GM21526 (cell line): ENCODE results near the gene BRDT.

ENCODE experiments used
- ATAC-seq: cut with Tn5 transposase; IDR thresholded peaks from one replicate; pipeline ENCODE4 v1.9.1; 2021; ENCODE audit warnings: moderate library complexity; ENCODE audit not compliant: unreplicated experiment, low FRiP score

BRDT gene

DNA sequence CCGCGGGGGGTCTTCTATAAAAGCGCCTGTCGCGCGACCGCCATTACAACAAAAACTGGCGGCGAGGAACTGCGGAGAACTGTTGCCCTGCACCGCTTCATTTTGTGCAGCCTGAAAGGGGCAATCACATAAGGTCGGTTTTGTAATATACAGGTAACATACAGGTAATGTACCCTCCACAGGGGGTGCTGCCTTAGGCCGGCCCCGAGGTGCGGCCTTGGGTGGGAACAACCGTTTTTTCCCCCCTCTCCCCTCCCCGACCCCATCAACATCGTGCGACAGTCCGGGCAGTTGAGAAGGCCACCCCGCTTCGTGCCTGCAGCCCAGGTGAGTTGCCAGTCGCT is at the start of gene BRDT:
BRDT (plus strand) TSS at position 46 of the 344 bp plus-strand sequence. CDS start 13,354 bp downstream, outside the sequence.
- no peak for ATAC-seq

DNA sequence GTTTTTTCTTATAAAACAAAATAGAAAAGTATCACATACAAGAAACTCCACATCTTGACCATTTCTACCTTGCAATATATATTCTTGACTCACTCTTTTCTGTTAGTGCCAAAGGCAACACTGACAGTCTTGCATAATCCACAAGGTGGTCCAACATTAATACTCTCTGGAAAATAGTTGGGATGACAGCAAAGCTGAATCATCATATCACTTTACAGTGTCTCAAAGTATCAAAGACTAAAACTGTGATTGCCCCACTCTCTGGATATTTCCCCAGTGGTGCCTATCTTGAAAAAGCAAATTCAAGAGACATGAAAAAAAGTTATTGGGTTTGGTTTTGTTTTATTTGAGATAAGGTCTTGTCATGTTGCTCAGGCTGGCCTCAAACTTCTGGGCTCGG is 48.6 kb upstream of the BRDT start:
- no peak for ATAC-seq

DNA sequence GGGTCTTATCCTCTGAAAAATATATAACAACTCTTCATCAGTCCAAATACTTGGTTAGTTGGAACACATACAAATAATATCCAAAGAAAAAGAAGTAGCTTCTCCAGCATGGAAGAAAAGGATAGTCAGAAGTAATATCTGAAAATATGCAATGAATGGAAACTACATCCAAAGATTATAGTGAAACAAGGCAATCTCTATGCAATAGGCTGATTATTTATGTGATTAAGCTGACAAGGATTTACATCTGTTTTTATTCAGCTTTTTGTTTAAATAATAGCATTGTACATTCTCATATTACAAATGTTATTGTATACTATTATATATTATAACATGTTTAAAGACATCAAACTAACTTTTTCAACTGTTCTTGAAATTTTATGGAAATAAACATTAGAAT is 48.0 kb upstream of the BRDT start:
- no peak for ATAC-seq

DNA sequence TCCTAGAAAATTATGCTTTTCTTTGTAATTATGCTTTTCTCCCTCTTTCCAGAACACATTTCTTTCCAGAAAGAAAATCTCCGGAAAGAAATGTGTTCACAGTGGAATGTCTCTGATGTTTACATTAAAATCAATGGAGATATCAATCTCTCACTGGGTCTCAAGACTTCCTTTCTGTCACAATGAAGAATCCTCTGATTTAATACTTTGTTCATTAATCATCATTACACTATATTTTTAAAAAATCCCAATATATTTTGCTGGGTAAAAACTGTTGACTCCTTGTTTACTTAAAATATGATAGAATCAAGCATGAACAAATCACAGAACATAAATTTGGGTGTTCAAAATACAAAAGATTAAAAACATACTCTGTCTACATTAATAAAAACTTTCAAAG is 36.9 kb upstream of the BRDT start:
- ATAC-seq = no peak

DNA sequence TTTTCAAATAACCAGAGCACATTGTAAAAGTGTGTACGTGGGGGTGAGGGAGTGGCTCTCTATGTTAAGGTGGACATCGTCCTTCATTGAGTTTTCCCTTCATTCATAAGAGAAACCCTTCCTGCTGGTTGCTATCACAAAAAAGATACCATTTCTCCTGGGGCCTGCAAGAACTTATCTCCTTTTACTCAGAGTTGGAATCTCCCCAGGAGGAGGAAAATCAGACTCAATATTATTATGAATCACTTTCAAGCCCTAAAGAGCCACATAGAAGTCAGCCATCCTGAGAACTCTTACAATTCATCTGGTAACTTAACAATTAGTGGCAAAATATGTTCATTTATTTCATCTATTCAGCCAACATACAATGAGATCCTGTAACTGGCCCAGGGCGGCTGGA is 36.2 kb upstream of the BRDT start:
- ATAC-seq = no peak

DNA sequence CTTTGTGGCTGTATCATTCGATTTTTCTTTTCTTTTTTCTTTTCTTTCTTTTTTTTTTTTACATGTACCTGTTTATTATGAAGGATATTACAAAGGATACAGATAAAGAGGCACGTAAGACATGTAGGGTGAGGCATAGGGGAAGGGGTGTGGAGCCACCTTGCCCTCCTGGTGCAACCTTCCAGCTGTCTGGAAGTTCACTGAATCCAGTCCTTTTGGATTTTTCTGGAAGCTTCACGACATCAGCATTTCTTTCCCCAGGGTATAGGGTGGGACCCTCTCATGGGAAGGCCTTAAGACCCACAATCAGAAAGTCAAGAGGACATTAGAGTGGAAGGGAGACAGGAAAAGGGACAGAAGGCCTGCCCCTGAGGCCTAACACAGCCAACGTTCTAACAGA is 33.2 kb upstream of the BRDT start:
- ATAC-seq = no peak

DNA sequence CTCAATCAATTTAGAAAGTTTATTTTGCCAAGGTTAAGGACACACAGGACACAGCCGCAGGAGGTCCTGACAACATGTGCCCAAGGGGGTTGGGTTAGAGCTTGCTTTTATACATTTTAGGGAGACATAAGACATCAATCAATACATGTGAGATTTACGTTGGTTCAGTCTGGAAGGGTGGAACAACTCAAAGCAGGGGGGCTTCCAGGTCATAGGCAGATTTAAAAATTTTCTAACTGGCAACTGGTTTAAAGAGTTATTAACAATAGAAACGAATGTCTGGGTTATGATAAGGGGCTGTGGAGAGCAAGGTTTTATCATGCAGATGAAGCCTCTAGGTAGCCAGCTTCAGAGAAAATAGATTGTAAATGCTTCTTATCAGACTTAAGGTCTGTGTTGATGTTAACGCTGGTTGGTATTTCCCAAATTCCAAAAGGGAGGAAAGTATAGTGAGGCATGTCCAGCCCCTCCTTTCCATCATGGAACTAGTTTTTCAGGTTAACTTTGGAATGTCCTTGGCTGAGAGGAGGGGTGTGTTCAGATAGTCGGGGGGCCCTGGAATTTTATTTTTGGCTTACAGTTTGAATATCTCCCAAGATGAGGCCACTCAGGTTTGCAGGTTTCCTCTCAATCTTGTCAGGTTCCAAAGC is 32.3 kb upstream of the BRDT start:
- ATAC-seq = no peak

DNA sequence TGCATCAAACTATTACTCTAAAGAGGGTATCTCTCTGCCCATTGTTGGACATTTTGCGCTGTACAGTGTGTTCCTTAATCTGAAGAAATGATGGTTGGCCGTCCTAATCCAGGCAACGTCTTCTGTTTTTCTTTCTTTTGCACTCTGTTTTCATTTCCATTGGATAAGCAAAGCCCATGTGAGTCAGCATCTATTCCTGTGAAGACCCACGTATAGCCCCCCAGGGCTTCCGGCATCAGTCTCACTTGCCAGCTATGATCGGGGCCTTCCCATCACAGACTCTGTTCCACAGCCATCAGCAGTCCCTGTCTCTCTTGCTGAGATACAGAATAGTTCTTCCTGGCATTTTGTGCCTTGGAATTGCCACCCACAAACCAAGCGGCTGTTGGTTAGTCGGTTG is 29.2 kb upstream of the BRDT start:
- ATAC-seq = no peak

DNA sequence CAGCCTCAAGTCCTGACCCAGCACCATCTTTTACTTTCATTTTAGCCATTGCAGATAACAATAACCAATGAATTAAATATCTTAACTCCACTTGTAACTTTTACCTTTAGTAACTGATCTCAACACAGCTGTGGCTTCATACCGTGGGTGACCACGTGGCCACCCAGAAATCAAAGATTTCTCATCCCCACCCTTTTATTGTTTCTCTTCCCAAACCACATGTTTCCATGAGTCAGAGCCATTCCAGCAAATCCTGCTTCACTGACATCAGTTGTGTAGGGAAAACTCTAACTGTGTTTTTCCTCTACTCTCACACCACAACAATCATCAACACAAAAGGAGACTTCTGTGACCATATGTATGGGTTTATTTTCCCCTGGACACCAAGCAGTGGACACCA is 25.1 kb upstream of the BRDT start:
- ATAC-seq = no peak

DNA sequence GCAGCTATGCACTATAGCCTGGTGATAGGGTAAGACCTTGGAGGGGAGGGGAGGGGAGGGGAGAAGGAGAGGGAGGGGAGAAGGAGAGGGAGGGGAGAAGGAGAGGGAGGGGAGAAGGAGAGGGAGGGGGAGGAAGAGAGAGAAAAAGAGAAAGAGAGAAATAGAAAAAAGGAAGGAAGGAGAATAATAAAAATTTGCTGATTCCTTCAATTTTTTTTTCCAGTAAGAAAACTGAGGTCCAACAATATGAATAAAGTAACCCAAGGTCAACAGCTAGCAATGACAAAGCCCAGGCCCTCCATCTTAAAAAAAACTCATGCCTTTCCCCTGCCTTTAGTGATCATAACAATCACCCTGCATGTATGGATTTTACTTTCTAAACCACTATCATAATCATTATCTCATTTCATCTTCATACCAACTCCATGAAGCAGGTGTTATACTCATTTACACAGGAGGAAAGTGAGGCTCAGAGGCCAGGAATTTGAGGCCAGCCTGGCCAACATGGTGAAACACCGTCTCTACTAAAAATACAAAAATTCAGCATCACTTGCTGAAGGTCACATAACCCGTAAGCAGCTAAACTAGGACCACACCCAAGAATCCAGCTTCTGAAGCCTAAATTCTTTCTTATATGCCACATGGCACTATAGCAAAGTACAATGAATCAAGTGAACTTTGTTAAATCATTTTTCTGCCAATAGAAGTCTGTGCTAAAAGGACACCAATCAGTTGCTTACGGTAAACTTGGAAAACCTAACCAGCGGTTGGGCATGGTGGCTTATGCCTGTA is 23.4 kb upstream of the BRDT start:
- no peak for ATAC-seq

DNA sequence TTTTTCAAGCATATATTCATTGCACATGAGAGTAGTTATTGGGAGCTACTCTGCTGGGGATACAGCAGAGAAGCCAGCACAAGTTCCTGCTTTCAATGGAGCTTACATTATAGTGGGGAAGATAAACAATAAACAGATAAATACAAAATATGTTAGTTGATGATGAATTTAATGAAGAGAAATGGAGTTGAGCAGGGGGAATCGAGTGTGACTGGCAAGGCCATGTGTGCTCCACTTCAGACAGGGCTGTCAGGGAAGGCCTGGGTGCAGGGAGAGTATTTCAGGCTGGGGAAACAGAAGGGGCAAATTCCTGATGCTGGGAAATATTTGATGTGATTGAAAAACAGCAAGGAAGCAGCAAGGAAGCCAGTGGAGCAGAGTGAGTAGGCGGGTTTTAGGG is 21.2 kb upstream of the BRDT start:
- ATAC-seq = no peak

DNA sequence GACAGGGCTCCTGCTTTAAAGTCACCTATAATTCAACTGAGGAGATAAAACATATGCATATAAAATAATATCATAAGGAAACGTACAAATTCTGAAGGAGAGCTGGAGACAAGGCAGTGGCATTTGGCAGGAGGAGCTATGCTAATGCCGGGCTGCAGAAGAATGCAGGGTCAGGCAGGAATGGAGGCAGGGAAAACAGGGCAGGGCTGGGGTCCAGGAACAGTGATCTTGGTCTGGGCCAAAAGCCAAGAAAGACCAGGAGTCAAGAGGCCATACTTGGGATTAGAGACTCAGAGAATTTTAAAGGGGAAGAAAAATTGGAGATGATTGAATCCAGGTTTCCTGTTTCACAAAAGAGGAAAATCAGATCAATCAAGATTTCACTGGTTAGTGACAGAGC is 20.0 kb upstream of the BRDT start:
- no peak for ATAC-seq

DNA sequence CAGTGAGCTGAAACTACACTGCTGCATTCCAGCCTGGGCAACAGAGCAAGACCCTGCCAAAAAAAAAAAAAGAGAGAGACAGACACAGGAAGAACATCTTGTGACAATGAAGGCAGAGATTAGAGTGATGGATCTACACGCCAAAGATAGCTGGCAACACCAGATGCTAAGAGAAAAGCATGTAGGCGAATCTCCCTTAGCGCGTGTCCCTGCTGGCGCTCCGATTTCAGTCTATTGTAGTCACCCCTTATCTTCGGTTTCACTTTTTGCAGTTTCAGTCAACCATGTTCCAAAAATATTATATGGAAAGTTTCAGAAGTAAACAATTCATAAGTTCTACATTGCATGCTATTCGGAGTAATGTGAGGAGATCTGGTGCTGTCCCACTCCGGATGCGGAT is 11.6 kb upstream of the BRDT start:
- no peak for ATAC-seq

DNA sequence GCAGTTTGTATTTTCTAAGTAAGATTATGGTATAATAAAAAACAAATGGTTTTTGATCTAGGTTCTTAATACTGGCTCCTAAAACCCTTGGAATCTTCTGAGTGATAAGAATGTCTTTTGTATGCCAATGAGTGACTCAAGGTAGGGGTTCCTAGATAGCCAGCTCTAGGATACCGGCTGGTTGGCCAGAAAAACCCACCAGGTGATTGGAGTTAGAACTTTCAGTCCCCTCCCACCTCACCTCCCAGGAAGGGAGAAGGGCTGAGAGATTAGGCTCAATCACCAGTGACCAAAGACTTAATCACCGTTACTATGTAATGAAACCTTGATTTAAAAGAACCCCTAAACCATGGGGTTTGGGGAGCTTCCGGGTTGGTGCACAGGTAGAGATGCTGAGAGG is 8.7 kb upstream of the BRDT start:
- no peak for ATAC-seq

DNA sequence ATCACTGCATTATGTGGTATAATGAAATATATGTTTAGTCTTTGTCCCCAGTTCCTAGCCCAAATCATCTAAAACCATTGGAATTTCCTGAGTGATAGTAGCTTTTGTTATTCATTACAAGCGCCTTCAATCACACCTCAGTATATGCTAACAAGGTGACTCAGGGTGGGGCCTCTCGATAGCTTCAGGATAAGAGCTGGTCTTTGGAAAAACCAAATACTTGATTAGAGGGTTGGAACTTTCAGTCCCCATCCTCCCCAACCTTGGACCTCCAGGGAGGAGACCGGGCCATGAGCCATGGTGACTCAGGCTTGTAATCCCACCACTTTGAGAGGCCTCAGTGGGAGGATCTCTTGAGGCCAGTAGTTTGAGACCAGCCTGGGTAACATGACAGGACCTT is 5.1 kb upstream of the BRDT start:
- ATAC-seq = no peak

DNA sequence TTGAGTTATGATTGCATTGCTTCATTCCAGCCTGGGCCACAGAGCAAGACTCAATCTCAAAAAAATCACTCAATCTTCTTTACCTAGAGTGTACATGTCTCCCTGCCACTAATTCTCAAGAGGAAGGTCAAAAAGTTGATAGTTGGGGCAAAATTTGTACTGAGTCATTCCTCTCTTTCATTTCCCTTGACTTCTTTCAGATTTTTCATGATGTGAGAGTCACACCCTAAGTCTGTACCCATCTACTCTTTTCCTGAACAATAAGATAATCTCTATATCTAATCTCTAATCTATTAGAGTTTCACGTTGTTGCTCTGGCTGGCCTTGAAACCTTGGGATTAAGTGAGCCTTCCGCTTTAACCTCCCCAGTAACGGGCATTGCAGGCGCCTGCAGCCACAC is 1.1 kb upstream of the BRDT start:
- no peak for ATAC-seq

DNA sequence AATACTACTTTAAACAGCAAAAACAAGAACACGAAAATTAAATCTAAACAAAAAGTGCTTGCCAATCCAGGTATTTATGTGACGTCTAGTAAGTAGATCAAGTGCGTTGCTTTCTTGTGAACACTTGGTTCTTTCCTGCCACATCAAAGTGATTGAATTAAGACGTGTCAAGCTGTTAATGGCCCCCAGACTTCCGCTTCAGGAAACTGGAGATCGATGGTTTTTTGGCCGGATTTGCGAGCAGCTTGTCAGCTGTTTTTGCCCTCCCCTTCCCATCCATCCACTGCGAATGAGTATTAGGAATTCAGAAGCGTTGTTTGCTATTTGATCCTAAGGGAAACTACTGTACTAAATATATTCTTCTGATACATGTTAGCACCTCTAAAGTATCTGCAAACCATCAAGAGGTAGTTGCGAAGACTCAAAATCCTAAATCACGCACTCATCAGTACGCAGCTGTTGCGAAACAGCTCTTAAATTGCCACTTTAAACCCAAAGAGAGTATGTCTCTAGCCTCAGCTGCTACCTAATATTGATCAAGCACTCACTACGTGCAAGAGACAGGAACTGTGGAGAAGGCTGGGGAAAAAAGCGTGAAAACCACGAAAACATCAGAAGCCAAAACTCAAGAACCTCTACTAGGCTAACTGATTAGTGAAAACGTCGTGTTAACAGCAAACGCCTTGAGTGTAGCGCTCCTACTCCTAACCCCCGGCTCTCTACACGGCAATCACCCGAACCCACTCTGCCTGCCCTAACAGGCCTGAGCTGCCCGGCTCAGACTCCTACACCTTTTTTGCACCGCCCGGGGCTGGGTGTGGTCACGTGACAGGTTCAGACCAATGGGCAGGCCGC is 473 bp upstream of the BRDT start:
- ATAC-seq = no peak

DNA sequence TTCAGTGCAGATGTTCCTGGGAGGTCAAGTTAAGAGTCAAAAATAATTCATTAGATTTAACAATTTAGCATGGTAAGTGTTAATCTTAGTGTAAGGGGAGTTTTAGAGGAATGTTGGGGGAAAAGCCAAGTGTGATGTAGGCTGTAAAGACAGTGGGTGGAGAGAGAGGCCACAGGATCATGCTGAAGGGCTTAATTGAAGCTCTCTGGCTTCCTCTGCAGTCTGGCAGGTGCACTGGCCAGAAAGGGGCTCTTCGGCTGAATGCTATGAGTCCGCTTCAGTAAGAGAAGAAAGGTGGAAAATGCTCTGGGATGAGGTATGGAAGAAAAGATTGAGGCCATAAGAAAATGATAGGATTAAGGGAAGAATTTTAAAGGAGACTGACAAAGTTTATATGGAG is 3.0 kb downstream of the BRDT start:
- no peak for ATAC-seq

DNA sequence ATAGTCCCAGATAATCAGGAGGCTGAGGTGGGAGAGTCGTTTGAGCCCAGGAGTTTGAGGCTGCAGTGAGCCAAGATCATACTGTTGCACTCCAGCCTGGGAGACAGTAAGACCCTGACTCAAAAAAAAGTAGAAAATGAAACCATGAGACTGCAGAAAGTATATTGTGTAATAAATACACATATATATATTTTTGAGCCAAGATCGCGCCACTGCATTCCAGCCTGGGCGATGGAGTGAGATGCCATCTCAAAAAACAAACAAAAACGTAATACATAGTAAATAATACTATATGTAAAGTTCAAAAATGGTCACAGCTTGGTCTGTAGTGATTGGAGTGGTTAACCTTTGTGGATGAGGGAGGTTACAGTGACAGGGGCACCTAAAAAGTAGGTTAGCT is 9.7 kb downstream of the BRDT start:
- ATAC-seq = no peak

DNA sequence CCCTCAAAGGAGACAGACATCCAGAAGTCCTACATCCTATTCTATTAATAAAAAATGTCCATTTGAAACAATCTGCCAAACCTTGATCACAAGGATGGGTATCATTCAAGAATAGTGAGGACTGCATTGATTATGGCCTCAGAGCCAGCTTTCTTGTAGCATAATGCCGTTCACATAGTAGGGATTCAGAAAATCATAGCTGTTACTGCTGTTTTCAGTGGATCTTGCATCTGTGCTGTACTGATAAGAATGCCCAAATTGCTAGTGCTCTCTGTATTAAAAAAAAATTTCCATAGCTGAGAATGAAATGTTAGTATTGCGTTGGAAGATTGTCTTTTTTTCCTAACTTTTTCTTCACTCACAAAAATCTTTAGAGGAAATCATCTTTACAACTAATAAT is 19.1 kb downstream of the BRDT start:
- ATAC-seq = no peak

DNA sequence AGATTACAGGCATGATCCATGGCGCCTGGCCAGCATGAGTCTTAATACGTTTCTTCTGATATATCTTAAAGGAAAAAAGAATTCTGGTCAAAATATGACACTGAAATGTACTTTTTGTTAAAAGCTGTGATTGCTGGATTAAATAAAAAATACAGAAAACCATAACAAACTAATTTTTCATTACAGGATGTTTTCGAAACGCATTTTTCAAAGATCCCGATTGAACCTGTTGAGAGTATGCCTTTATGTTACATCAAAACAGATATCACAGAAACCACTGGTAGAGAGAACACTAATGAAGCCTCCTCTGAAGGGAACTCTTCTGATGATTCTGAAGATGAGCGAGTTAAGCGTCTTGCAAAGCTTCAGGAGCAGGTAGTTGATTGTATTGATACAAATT is 30.2 kb downstream of the BRDT start:
- ATAC-seq = no peak

DNA sequence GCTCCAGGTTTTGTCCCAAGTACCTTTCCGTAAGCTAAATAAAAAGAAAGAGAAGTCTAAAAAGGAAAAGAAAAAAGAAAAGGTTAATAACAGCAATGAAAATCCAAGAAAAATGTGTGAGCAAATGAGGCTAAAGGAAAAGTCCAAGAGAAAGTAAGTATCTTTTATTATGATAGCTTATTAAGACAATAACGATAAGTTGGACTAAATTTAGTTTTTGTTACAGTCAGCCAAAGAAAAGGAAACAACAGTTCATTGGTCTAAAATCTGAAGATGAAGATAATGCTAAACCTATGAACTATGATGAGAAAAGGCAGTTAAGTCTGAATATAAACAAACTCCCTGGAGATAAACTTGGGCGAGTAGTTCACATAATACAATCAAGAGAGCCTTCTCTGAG is 31.5 kb downstream of the BRDT start:
- no peak for ATAC-seq
